ENCODE results near the gene HOXC13.

The HOXC13 gene

GRCh38 chr12:53972152-53972702, 33.6 kb downstream of the HOXC13 start:
- H3K27me3 ChIP-seq: no peaks in the 10 kb centered on the region
- TF ChIP-seq, protein P1, sequence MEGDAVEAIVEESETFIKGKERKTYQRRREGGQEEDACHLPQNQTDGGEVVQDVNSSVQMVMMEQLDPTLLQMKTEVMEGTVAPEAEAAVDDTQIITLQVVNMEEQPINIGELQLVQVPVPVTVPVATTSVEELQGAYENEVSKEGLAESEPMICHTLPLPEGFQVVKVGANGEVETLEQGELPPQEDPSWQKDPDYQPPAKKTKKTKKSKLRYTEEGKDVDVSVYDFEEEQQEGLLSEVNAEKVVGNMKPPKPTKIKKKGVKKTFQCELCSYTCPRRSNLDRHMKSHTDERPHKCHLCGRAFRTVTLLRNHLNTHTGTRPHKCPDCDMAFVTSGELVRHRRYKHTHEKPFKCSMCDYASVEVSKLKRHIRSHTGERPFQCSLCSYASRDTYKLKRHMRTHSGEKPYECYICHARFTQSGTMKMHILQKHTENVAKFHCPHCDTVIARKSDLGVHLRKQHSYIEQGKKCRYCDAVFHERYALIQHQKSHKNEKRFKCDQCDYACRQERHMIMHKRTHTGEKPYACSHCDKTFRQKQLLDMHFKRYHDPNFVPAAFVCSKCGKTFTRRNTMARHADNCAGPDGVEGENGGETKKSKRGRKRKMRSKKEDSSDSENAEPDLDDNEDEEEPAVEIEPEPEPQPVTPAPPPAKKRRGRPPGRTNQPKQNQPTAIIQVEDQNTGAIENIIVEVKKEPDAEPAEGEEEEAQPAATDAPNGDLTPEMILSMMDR (IDR thresholded peaks at IDR 0.05): no peak
- peak in 1 of 2 donors; percentile 82 for DNase-seq
- peaks cover 0 to 59% (median 36%) of the 10 kb centered on the region in 4 donors for H3K4me1 ChIP-seq
- H3K36me3 ChIP-seq: no peaks in the 10 kb centered on the region
- H3K9me3 ChIP-seq: no peaks in the 10 kb centered on the region
- H3K27ac ChIP-seq: peak overlapping the region; percentile 93 to 98
- H3K4me3 ChIP-seq: peak overlapping the region; percentile 75 to 85
- intact Hi-C loops (cut with DNase I; ENCODE audit: low total_unique reads): loop anchor here (10.0 kb wide), 1 partner anchor 393 kb away; the partner anchor contains the start of gene GPR84

DNA sequence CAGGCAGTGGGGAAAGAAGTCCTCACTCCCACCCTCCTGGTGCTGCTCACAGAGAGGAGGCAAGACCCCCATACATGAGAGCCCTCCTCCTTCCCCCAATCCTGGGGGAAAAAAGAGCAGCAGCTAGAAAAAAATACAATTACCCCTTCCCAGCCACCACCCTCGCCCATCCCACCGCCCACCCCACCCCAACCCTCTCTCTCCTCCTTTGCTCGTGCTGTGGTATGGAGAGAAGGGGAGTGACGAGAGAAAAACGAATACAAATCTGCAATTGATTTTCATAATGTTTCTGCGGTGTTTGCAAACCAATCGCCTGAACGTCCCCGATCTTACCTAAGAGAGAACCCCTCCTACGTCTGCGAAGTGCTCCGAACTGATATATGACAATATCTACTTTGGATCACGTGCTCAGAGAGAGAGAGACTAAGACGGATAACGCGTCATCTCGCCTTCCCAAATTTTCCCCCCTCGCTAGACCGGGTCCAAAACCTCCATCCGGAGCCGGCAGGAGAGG, 34.1 kb downstream of the HOXC13 start, which contains the start of gene HOXC11:
HOXC11 (plus strand) TSS at position 405 of the 514 bp plus-strand sequence. CDS start 116 bp downstream, outside the sequence.
- Histone ChIP-seq H3K27me3 (no peaks in the 10 kb centered on the region), H3K4me3 (peak within 1 kb of the TSS; percentile 75 to 85), H3K4me1 (peaks cover 0 to 61% (median 36%) of the 10 kb centered on the region in 4 donors)

DNA sequence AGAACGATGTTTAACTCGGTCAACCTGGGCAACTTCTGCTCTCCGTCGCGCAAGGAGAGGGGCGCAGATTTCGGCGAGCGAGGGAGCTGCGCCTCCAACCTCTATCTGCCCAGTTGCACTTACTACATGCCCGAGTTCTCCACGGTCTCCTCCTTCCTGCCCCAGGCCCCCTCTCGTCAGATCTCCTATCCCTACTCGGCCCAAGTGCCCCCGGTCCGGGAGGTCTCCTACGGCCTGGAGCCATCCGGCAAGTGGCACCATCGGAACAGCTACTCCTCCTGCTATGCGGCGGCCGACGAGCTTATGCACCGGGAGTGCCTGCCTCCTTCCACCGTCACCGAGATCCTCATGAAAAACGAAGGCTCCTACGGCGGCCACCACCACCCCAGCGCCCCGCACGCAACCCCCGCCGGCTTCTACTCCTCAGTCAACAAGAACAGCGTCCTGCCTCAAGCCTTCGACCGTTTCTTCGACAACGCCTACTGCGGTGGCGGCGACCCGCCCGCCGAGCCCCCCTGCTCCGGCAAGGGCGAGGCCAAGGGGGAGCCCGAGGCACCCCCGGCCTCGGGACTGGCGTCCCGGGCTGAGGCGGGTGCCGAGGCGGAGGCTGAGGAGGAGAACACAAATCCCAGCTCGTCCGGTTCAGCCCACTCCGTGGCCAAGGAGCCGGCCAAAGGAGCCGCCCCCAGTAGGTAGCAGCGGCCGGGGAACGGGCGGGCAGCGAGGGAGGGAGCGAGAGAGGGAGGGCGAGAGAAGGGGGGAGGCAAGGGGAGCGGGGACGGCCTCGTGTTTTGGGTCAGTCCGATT, 34.8 kb downstream of the HOXC13 start:
- H3K27ac ChIP-seq: peak overlapping the region; percentile 93 to 98
- peak; percentile 78 to 89 for DNase-seq
- TF ChIP-seq, protein P1 (IDR thresholded peaks at IDR 0.05): no peak
- H3K36me3 ChIP-seq: no peaks in the 10 kb centered on the region
- intact Hi-C loops (cut with DNase I; ENCODE audit: low total_unique reads): loop anchor here (10.0 kb wide), 1 partner anchor 391 kb away; the partner anchor contains the start of gene GPR84
- H3K27me3 ChIP-seq: no peaks in the 10 kb centered on the region
- no peaks in the 10 kb centered on the region for H3K9me3 ChIP-seq
- H3K4me3 ChIP-seq: peak overlapping the region; percentile 75 to 85
- H3K4me1 ChIP-seq: peaks cover 0 to 62% (median 43%) of the 10 kb centered on the region in 4 donors

More for the DNA sequence above, 34.1 kb downstream of the HOXC13 start, which contains the start of gene HOXC11:
- Histone ChIP-seq H3K36me3 (no peaks in the 10 kb centered on the region), H3K9me3 (no peaks in the 10 kb centered on the region), H3K27ac (peak within 1 kb of the TSS; percentile 93 to 98)
- TF ChIP-seq, protein P1 (IDR thresholded peaks at IDR 0.05): no peak
- DNase-seq: no peak
- intact Hi-C loops (cut with DNase I; ENCODE audit: low total_unique reads): loop anchor here (10.0 kb wide), 1 partner anchor 392 kb away; the partner anchor contains the start of gene GPR84

GRCh38 chr12:53974084-53975063, 35.7 kb downstream of the HOXC13 start, which contains the start of gene HOTAIR:
TSS of gene HOTAIR (minus strand) at chr12:53974954.
- peak within 1 kb of the TSS; percentile 75 to 85 for H3K4me3 ChIP-seq
- H3K4me1 ChIP-seq: peaks cover 0 to 63% (median 44%) of the 10 kb centered on the region in 4 donors
- no peaks in the 10 kb centered on the region for H3K9me3 ChIP-seq
- H3K27me3 ChIP-seq: no peaks in the 10 kb centered on the region
- H3K36me3 ChIP-seq: no peaks in the 10 kb centered on the region
- TF ChIP-seq, protein P1 (IDR thresholded peaks at IDR 0.05): no peak
- peak in 1 of 2 donors; percentile 81 for DNase-seq
- intact Hi-C loops (cut with DNase I; ENCODE audit: low total_unique reads): loop anchor here (10.0 kb wide), 1 partner anchor 390 kb away; the partner anchor contains the start of gene GPR84
- H3K27ac ChIP-seq: peak within 1 kb of the TSS; percentile 93 to 98

Measured in tibial artery (tissue), 4 donors.